Skeletal muscle cell (primary cell): ENCODE measurements around the gene HOXD10.

Experiments used
- DNase-seq: peaks from one replicate; pipeline ENCODE4 v3.0.0-alpha.2; 2010; ENCODE audit warnings: low read depth
- H3K4me3 ChIP-seq: 2 replicates; pipeline ENCODE4 v1.5.1; 2011; ENCODE audit warnings: low read depth, mild to moderate bottlenecking, control low read depth, low read length, moderate library complexity

HOXD10 gene

GRCh38 chr2:176104316-176105077 lies 12.1 kb upstream of the HOXD10 start:
- no peak for DNase-seq
- H3K4me3 ChIP-seq: no peak overlapping the region

GRCh38 chr2:176105078-176105729 lies 11.4 kb upstream of the HOXD10 start:
- DNase-seq: no peak
- no peak overlapping the region for H3K4me3 ChIP-seq

- H3K4me3 ChIP-seq: no peak overlapping the region
- DNase-seq: no peak
These were observed 10.6 kb upstream of the HOXD10 start for GRCh38 chr2:176105730-176106580.

GRCh38 chr2:176106581-176107539 lies 9.7 kb upstream of the HOXD10 start, which contains the start of gene HOXD11:
Gene HOXD11 (plus strand): TSS chr2:176107280. CDS start chr2:176107356, 76 bp downstream.
- H3K4me3 ChIP-seq: no peak within 1 kb of the TSS

GRCh38 chr2:176107731-176108181 lies 8.8 kb upstream of the HOXD10 start:
- no peak for DNase-seq

More at GRCh38 chr2:176106581-176107539, 9.7 kb upstream of the HOXD10 start, which contains the start of gene HOXD11:
- DNase-seq: no peak

GRCh38 chr2:176109192-176109901 lies 7.2 kb upstream of the HOXD10 start:
- DNase-seq: no peak
- H3K4me3 ChIP-seq: no peak overlapping the region

More at GRCh38 chr2:176107731-176108181, 8.8 kb upstream of the HOXD10 start:
- H3K4me3 ChIP-seq: no peak overlapping the region

- no peak overlapping the region for H3K4me3 ChIP-seq
- DNase-seq: no peak
These were observed 6.6 kb upstream of the HOXD10 start for GRCh38 chr2:176109946-176110345.

GRCh38 chr2:176110415-176111308 lies 5.9 kb upstream of the HOXD10 start:
- H3K4me3 ChIP-seq: no peak overlapping the region
- DNase-seq: no peak

- no peak for DNase-seq
- H3K4me3 ChIP-seq: no peak overlapping the region
These were observed 5.3 kb upstream of the HOXD10 start for GRCh38 chr2:176111309-176111663.

GRCh38 chr2:176111846-176112374 lies 4.7 kb upstream of the HOXD10 start:
- H3K4me3 ChIP-seq: no peak overlapping the region
- no peak for DNase-seq

GRCh38 chr2:176112375-176113302 lies 3.9 kb upstream of the HOXD10 start:
- H3K4me3 ChIP-seq: no peak overlapping the region
- no peak for DNase-seq

- H3K4me3 ChIP-seq: no peak overlapping the region
These were observed 2.3 kb upstream of the HOXD10 start for GRCh38 chr2:176114120-176114929.

GRCh38 chr2:176114930-176115625 lies 1.5 kb upstream of the HOXD10 start:
- DNase-seq: no peak
- no peak overlapping the region for H3K4me3 ChIP-seq

More at GRCh38 chr2:176114120-176114929, 2.3 kb upstream of the HOXD10 start:
- no peak for DNase-seq

- no peak for DNase-seq
- H3K4me3 ChIP-seq: no peak overlapping the region
These were observed 714 bp downstream of the HOXD10 start for GRCh38 chr2:176117162-176117822.
